HG03196 (cell line): Measurements from ENCODE around the gene ABHD6.
"Not testable (repeated sequence)": the region's sequence is repeated elsewhere in the genome, so short reads cannot be mapped to it uniquely, and the experiment has no call there.

ENCODE experiments used
- ATAC-seq: cut with Tn5 transposase; IDR thresholded peaks from one replicate; pipeline ENCODE4 v1.9.1; 2021; ENCODE audit not compliant: unreplicated experiment

The ABHD6 gene

GRCh38 chr3:58242340-58242739, 4.7 kb downstream of the ABHD6 start:
- ATAC-seq = no peak

DNA sequence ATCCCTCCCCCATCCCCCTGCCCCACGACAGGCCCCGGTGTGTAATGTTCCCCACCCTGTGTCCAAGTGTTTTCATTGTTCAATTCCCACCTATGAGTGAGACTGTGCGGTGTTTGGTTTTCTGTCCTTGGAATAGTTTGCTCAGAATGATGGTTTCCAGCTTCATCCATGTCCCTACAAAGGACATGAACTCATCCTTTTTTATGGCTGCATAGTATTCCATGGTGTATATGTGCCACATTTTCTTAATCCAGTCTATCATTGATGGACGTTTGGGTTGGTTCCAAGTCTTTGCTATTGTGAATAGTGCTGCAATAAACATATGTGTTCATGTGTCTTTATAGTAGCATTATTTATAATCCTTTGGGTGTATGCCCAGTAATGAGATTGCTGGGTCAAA, 5.3 kb downstream of the ABHD6 start:
- not testable (repeated sequence) for ATAC-seq

GRCh38 chr3:58243976-58244585, 6.5 kb downstream of the ABHD6 start:
- ATAC-seq = no peak

- no peak for ATAC-seq
Measured at GRCh38 chr3:58246148-58247047, 8.8 kb downstream of the ABHD6 start.

DNA sequence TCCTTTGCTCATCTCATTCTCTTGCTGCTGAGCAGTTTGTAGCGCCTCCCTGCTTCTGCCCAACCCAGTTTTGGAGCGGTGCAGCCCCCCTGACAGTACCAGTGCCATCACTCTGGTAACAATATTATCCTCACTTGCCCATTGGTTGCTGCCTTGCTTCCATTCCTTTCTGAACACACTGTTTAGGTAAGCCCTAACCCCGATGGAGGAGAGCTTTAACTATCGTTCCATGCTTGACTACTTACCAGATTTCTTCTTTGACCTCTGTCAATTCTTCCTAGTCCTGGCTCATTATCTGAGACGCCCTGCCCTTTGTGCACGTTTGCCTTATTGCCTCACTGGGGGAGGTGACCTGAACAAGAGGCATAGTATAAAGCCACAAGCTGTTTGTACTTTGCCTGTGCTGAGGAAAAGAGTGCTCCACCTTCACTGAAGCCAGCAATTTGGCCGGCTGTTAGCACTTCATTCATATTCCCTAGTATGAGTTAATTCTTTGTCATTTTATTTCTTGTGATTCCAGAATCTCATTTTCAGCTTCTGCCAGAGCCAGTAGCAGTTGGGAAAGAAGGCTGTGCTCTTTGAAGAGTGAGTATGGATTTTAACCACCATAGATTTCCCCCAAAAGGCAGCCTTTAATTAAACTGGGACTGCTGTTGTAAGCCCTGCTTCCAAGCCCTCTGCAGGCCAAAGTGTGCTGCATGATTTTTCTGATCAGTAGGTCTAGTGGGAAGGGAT, 11.9 kb downstream of the ABHD6 start:
- no peak for ATAC-seq

DNA sequence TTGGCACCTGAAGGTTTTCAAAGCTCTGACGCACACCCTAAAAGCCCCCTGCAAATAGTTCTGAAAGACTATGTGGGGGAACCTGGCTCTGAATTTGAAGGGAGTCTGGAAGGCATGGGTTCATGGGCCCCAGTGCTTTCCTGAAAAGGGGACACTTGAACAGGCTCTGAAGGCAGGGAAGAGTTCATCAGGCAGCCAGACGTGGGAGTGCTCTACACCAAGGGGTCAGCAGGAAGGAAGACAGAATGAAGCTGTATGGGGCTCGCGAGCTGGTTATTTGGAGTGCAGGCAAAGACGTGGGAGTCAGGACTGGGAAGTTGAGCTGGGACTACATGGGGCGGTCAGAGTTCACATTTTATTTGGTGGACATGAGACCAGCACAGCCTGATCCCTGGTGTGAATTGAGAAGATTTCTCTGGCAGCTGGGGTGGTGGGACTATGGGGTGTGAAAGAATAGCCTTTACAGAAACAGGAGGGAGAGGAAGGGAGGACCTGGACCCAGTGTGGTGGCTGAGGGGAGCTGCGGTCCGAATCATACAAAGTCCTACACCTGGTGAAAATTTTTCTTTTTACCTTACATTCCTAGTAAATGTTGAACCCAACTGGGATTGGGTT, 12.6 kb downstream of the ABHD6 start:
- no peak for ATAC-seq

DNA sequence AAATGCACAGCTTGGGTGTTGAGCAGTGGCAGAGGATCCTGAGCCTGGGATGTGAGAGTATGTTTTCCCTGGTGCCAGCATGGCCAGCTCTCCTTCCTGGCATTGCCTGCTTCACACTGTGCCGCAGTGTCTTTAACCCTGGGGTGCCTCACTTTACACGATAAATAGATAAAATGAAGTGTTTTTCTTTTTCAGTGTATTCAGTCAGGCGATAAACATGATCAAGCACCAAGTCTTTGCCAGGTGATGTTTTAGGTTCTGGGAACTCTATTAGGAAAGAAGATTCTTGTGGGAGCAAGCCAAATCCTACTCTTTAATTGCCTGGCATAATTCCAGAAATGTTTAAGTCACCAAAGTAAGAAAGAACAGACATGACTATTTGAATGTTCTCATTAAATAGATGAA, 14.0 kb downstream of the ABHD6 start:
- ATAC-seq = no peak

DNA sequence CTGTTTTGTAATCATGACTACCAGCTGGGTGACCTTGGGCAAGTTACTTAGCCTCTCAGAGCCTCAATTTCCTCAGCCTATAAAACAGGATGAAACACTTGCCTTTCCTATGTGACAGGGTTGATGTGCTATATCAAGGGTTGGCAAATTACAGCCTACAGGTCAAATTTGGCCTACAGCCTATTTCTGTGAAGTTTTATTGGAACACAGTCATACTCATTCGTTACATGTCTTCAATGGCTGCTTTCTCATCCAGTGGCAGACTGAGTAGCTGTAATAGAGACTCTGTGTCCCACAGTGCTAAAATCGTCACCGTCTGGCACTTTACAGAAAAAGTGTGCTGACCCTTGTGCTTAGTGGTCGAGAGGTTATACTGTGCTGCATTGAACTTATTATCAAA, 16.6 kb downstream of the ABHD6 start:
- no peak for ATAC-seq

- no peak for ATAC-seq
Measured at GRCh38 chr3:58256061-58256460, 18.5 kb downstream of the ABHD6 start.

DNA sequence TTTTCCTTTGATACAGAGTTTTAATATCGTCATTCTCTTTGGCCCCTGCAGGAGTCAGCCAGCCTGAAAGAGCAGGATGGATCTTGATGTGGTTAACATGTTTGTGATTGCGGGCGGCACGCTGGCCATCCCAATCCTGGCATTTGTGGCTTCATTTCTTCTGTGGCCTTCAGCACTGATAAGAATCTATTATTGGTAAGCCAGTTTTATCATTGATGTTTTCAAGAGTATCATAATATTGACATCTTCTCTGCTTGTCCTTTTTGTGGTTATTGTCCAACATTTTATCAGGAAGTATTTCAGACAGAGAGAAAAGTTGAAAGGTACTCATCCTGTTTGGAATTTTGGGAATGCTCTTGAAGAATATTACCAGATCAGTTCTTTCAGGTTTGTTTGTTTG, 18.9 kb downstream of the ABHD6 start:
- no peak for ATAC-seq

GRCh38 chr3:58258392-58259055, 20.9 kb downstream of the ABHD6 start:
- no peak for ATAC-seq

DNA sequence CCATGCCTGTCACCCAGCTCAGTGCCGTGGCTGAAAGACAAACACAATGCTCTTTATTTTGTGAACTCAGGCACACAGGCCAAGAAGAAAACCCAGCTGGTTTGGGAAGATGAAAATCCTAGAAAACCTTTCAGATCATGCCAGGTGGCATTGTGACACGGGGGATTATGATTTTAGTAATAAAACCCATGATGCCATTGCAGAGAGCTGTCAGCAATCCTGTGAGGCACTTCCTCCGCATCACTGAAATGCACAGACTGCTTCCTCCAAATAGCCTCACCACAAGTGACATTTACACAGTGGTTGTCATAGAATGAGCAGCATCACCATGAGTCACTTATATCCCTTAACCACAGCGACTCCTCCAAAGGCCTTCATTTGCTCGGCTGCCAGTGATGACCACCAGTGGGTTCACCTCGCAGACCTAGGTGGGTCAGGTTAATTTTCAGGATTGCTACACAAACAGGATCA, 22.7 kb downstream of the ABHD6 start:
- no peak for ATAC-seq

GRCh38 chr3:58260733-58261132, 23.1 kb downstream of the ABHD6 start:
- ATAC-seq = no peak

- ATAC-seq = peak; percentile 83
Measured at GRCh38 chr3:58261954-58262666, 24.5 kb downstream of the ABHD6 start.

- ATAC-seq = no peak
Measured at GRCh38 chr3:58266577-58266976, 29.0 kb downstream of the ABHD6 start.

- not testable (repeated sequence) for ATAC-seq
Measured at GRCh38 chr3:58267543-58267942, 30.0 kb downstream of the ABHD6 start.

GRCh38 chr3:58269356-58269755, 31.8 kb downstream of the ABHD6 start:
- no peak for ATAC-seq

DNA sequence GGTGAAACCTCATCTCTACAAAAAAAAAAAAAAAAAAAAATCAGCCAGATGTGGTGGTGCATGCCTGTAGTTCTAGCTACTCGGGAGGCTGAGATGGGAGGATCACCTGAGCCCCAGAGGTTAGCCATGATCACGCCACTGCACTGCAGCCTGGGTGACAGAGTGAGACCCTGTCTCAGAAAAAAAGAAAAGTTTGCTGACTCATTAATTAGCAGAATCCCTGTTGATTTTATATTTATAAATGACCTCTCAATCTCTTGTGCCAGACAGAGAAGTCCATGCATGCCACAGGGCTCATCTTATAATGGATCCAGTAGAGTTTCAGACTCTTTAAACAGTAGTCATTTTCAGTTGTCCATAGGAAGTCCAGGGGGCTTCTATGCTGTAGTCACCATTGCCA, 32.9 kb downstream of the ABHD6 start:
- ATAC-seq = no peak

- no peak for ATAC-seq
Measured at GRCh38 chr3:58271901-58272501, 34.4 kb downstream of the ABHD6 start.

DNA sequence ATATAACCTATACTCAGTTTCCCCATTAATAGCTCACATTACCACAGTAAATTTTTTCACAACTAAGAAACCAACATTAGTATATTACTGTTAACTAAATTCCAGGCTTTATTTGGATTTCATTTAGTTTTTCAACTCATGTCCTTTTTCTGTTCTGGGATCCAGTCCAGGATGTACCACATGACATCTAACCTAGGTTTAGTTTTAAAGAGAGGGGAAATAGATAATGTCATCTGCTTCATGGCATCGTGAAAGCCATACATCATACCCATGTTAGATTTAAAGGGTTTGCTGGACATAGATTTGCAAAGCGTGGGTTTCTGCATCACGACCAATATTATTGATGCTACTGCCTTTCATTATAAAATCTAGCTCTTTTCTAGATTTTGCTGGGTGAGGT, 35.3 kb downstream of the ABHD6 start:
- no peak for ATAC-seq
